GDM1 (cell line): ENCODE results near the gene NQO2.
"Not testable (repeated sequence)": the region's sequence is repeated elsewhere in the genome, so short reads cannot be mapped to it uniquely, and the experiment has no call there.

Experiments used
- DNase-seq: peaks from one replicate; lab custom pipeline; 2025; lab: John Stamatoyannopoulos, UW

Gene NQO2

DNA sequence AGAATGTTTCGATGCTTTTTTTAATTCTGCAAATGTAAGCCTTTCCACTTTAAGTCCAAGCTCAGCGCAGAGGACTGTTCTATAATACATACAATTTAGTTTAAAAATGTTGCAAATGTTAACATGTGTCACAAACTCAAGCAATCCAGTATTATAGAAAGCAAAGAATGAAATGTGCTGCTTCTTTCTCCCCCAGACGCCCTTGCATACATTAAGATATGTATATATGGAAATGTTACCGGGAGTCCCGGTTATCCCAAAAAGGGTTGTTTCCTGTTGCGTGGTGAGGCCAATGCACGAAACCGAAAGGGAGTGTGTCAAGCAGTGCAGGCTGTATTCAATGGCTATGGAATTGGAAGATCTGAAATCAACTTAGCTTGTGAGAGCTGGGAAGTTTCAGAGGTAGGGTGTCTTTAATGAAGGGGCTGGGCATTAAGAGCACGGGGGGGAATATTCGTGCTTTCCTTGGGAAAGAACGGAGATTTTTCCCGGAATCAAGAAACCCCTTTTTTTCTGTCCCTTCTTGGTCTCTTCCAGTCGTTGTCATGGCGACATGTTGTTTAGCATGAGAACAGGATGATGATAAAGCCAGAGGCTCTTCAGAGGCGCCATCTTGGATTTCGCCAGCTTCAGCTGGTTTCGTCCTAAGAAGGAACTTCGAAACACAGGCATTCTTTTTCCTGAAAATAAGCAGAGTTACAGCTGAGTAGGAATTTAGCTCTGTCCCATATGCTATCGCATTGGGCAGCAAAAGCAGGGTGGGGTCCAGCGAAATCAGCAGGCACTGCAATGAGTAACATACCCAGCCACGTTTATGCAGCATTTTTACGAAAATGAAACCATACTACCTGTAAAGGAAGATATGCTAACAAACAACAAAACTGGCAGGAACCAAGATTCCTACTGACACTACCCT lies 10.1 kb upstream of the NQO2 start:
- peak; percentile 88 for DNase-seq

DNA sequence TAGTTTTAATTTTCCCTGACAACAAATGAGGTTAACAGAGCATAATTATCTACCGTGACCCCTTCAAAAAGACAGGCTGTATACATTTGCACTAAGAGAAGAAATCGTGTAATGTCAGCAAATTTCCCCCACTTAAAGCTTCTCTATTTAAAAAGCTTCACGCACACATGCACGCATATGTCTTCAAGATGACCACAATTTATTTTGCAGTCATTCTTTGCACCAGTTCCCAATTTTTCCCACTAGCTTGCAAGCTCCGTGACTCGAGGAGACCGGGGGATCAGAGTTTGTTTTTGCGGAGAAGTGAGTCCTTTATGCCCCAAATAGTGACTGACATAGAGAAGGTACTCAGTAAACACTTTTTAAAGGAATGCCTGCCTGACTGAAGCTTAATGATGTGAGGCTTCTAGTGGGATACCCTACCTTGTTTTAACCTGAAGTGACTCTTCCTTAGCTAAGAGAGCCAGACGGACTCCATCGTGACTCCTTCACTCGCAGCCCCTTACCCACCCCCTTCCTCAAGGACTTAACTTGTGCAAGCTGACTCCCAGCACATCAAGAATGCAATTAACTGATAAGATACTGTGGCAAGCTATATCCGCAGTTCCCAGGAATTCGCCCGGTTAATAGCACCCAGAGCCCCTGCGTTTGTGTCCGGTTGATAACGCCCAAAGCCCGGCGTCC lies 9.3 kb upstream of the NQO2 start:
- no peak for DNase-seq

GRCh38 chr6:2990932-2991506 lies 8.7 kb upstream of the NQO2 start:
- no peak for DNase-seq

GRCh38 chr6:2992330-2992979 lies 7.2 kb upstream of the NQO2 start:
- DNase-seq = no peak

- DNase-seq = no peak
These were observed 5.9 kb upstream of the NQO2 start for GRCh38 chr6:2993755-2994317.

GRCh38 chr6:2998249-2998997 lies 1.3 kb upstream of the NQO2 start:
- DNase-seq = peak; percentile 21

GRCh38 chr6:2998998-2999617 lies 586 bp upstream of the NQO2 start:
- no peak for DNase-seq

DNA sequence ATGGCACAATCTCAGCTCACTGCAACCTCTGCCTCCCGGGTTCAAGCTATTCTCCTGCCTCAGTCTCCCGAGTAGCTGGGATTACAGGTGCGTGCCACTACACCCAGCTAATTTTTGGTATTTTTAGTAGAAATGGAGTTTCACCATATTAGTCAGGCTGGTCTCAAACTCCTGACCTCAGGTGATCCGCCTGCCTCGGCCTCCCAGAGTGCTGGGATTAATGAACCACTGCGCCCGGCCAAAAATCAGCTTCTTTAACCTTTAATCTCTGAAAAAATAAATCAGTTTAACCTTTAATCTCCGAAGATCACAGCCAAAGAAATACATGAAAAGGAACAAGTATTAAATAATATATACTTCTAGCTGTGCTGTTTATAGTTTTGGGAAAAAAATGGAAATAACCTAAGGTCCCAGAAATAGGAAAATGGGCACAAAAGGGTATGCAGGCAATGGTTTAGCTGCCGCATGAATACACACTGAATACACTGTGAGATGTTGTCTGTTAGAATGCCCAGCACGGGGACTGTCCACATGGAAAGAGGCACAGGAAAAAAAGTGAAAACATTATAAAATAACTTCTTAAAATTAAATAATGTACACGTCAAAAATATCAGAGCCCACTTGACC lies 1.6 kb downstream of the NQO2 start:
- DNase-seq = no peak

- DNase-seq = peak; percentile 37
These were observed 2.1 kb downstream of the NQO2 start for GRCh38 chr6:3001773-3002293.

DNA sequence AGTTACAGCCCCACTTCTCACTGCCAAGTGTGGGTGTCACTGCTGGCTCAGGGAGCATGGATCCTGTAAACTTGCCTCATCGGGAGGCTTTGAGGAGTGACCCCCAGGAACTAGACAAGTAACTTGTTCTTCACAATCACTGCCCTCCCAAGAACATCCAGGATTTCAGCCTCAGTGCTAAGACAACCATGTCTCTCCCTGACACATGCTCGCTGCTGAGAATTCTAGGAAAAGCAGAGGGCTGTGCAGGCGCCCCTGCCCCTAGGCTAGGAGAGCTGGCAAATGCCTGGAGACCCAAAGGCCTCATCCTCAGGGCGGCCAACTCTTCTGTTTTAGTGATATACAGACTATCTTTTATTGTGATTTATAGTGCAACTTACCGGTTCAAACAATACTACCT lies 3.5 kb downstream of the NQO2 start:
- DNase-seq = not testable (repeated sequence)

GRCh38 chr6:3005077-3005476 lies 5.4 kb downstream of the NQO2 start:
- DNase-seq = no peak

GRCh38 chr6:3005874-3006273 lies 6.2 kb downstream of the NQO2 start:
- DNase-seq = no peak

DNA sequence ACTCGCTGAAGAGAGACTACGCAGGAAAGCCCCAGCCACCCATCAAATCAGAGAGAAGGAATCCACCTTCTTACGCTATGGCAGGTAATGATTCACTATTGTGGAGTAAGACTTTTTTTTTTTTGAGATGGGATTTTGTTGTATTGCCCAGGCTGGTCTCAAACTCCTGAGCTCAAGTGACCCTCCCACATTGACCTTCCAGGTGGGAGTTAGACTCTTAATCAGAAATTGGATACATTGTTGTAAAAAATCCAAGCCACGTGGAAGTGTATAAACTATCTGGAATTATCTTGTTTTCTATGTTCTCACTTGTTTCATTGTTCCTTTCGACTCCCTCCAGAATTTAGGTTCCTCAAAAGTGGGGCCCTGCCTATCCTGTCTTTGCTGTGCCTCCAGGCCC lies 6.8 kb downstream of the NQO2 start:
- DNase-seq = no peak

GRCh38 chr6:3007571-3007970 lies 7.9 kb downstream of the NQO2 start:
- DNase-seq = no peak

- DNase-seq = not testable (repeated sequence)
These were observed 9.1 kb downstream of the NQO2 start for GRCh38 chr6:3008712-3009265.

- DNase-seq = no peak
These were observed 10.2 kb downstream of the NQO2 start for GRCh38 chr6:3009930-3010329.

DNA sequence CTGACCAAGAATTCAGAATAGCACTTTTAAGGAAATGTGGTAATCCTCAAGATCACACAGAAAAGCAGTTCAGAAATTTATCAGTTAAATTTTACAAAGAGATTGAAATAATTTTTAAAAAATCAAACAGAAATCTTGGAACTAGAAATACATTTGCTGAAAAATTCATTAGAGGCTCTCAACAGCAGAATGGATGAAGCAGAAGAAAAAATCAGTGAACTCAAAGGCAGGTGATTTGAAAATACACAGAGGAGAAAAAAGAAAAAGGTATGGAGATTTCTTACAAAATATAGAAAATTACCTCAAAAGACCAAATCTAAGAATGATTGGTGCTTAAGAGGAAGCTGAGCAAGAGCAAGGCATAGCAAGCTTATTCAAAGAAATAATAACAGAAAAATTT lies 11.5 kb downstream of the NQO2 start:
- no peak for DNase-seq

DNA sequence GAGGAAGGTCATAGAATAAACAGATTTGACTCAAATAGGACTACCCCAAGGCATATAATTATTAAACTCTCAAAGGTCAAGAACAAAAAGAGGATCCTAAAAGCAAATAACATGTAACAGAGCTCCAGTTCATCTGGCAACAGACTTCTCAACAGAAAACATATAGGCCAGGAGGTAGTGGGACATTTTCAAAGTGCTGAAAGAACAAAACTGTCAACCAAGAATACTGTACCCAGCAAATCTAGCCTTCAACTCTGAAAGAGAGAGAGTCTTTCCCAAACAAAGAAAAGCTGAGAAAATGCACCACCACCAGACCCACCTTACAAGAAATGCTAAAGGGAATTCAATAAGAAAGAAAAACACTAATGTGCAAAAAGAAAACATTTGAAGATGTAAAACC lies 11.9 kb downstream of the NQO2 start:
- DNase-seq = no peak

DNA sequence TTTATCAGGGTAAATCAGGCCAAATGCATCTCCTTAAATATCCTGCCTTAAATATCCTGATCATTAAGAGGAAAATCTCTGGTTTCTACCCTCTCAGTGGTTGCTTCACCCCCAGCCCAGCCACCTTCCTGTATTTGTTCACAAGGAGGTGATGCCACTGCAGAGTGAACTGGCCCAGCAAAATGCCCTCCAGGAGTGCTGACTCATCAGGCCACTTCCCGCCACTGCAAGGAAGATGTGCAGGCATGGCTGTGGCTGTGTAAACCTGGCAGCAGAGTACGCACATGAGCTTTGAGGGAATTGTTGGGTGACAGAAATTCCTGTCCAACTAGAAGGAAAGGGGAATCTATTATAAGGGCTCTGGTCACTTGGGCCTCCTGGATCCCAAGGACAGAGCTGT lies 13.8 kb downstream of the NQO2 start:
- DNase-seq = peak; percentile 61
